Hematopoietic multipotent progenitor cell treated with erythropoietin and hydrocortisone succinate and interleukin-3 and kit ligand, for 8 days (in vitro differentiated cells): ENCODE measurements around the gene PTGES.
"Not testable (repeated sequence)": the region's sequence is repeated elsewhere in the genome, so short reads cannot be mapped to it uniquely, and the experiment has no call there.

ENCODE experiments used
- DNase-seq: peaks from one replicate; pipeline ENCODE4 v3.0.0-alpha.2; 2015

PTGES gene, protein sequence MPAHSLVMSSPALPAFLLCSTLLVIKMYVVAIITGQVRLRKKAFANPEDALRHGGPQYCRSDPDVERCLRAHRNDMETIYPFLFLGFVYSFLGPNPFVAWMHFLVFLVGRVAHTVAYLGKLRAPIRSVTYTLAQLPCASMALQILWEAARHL

DNA sequence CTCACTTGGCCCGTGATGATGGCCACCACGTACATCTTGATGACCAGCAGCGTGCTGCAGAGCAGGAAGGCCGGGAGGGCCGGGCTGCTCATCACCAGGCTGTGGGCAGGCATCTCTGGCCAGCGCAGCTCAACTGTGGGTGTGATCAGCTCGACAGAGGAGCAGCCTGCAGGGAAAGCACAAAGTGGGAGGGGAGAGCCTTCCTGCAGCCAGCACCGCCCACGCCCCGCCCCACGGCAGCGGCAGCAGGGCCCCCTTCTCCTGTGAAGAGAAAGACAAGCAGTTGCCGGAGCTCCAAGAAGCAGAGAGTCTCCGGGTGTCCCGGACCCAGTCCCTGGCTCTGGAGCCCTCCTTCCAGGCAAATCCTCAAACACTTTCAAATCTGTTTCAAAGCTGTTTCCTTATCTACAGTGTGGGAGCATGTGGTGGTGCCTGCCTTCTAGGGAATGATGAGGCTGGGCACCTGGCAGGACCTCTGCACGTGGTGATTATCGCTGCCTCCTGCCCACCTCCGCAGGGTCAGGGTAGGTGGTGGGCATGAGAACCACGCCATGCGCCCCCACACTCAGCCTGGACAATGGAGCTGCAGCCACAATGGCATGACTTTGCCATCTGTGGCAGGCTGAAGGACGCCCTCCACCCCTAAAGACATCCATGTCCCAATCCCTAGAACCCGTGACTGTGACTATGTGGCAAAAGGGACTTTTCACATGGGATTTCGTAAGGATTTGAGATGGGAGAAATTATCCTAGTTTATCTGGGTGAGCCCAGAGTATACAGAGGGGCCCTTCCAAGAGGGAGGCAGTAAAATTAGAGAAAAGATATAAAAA is at the start of gene PTGES:
TSS of gene PTGES (minus strand) at position 143 of the 830 bp plus-strand sequence. CDS start at position 113, 30 bp downstream.
- peak; percentile 60 for DNase-seq

- DNase-seq, result no peak
Observed at GRCh38 chr9:129801504-129801903, 48.7 kb upstream of the PTGES start.

- DNase-seq, result no peak
Observed at GRCh38 chr9:129798973-129799372, 46.1 kb upstream of the PTGES start.

DNA sequence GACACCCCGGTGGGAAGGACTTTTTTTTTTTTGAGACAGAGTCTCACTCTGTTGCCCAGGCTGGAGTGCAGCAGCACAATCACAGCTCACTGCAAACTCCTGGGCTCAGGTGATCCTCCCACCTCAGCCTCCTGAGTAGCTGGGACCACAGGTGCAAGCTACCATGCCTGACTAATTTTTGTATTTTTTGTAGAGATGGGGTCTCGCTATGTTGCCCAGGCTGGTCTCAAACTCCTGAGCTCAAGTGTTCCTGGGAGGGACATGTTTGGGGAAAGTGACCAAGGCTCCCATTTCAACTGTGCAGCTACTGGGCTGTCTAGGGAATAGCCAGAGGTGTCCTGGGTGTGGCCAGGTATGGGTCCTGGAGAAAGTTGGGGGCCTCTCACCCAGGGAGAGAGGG is 43.2 kb upstream of the PTGES start:
- not testable (repeated sequence) for DNase-seq

DNA sequence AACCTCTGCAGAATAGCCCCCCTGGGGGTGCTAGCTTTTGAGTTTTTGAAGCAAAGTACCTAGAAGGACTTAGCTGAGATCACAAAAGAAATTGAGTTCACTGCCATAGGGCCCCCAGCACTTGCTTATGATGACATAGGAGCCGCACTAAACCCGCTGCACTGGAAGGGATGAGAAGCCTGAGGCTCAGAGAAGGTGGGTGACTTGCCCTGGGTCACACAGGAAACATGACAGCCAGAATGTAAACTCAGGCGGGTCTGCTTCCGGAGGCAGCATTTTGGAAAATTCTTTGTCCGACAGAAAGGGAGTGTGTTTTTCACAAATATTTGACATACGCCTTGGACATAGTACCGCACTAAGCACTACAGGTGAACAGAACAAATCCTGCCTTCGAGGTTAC is 41.7 kb upstream of the PTGES start:
- no peak for DNase-seq

GRCh38 chr9:129786481-129786880 is 33.6 kb upstream of the PTGES start:
- DNase-seq, result peak; percentile 64

DNA sequence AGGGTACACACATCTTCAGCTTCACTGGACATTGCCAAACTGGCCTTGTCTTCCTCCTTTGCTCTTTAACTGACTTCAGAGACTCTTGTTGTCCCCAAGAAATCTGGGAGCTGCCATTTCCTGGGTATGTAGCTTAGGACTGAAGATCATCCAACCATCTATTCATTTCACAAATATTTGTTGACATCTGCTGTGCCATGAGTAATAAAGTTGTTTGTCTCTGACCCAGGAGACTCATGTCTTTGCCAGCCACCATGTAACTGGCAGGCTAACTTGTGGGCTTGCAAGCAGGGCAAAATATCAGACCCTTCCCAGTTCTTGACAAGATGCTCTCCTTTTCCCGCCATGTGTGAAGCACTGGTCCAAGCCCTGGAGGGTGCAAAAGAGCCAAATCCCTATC is 33.0 kb upstream of the PTGES start:
- no peak for DNase-seq

GRCh38 chr9:129784970-129785369 is 32.1 kb upstream of the PTGES start:
- DNase-seq, result not testable (repeated sequence)

DNA sequence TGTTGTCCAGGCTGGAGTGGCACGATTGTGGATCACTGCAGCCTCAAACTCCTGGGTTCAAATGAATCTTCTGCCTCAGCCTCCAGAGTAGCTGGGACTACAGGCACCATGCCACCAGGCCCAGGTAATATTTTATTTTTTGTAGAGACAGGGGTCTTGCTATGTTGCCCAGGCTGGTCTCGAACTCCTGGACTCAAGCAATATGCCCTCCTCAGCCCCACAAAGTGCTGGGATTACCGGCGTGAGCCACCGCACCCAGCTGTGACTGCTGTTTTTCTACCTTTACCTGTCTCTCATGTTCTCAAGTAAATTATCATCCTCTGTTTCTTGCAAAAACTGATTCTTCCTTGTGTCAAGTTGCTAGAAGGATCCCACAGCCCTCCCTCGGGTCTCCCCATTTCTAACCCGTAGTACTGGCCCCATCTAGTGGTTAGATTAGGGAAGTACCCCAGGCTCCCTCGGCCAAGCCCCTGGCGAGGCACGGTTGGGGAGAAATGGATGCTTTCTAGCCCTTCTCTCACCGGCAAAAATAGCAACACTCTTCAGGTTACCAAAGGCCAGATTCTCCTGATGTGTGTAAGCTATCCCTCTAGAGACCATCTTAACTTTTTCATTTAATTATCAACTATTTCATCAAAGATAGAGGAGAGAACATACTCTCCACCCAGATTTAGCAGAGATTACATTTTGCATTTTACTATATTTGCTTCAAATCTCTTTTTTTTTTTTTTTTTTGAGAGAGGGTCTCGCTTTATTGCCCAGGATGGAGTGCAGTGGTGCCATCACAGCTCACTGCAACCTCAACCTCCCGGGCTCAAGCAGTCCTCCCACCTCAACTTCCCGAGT is 30.9 kb upstream of the PTGES start:
- DNase-seq, result peak; percentile 82

- DNase-seq, result no peak
Observed at GRCh38 chr9:129781981-129782380, 29.1 kb upstream of the PTGES start.

- no peak for DNase-seq
Observed at GRCh38 chr9:129781131-129781530, 28.3 kb upstream of the PTGES start.

DNA sequence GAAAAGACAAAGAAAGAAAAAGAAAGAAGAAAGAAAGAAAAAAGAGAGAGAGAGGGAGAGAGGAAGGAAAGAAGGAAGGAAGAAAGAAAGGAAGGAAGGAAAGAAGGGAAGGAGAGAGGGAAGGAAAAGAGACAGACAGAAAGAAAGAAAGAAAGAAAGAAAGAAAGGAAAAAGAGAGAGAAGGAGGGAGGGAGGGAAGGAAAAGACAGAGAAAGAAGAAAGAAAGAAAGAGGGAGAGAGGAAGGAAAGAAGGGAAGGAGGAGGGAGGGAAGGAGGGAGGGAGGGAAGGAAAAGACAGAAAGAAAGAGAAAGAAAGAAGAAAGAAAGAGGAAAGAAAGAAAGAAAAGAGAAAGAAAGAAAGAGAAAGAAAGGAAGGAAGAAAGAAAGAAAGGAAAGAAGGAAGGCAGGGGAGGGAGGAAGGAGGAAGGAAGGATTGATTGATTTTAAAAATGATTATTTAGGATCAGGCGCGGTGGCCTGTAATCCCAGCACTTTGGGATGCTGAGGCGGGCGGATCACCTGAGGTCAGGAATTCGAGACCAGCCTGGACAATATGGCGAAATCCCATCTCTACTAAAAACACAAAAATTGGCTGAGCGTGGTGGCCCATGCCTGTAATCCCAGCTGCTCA is 26.8 kb upstream of the PTGES start:
- DNase-seq, result no peak

DNA sequence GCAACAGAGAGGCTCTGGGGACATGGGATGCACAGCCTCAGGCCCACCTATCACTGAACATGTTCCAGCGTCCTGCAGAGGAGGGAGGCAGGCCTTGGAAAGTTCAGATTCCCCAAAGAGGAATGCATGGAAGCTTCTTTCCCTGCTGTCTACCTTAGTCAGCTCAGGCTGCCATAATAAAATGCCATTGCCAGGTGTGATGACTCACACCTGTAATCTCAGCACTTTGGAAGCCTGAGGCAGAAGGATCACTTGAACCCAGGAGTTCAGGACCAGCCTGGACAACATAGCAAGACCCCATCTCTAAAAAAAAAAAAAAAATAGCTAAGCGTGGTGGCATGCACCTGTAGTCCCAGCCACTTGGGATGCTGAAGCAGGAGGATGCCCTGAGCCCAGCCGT is 25.6 kb upstream of the PTGES start:
- DNase-seq, result no peak

DNA sequence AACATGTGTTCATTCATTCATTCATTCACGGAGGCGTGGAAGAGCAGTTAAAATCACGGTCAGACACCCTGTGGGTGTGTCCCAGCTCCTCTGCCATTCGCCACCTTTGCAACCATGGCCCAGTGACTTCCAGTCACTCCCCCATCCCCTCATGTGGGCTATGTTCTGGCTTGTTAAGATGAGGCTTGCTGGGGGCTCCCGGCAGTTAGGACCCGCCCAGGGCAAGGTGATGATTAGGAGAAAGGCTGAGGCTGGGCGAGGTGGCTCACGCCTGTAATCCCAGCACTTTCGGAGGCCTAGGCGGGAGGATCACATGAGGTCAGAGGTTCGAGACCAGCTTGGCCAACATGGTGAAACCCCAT is 24.9 kb upstream of the PTGES start:
- DNase-seq, result no peak

DNA sequence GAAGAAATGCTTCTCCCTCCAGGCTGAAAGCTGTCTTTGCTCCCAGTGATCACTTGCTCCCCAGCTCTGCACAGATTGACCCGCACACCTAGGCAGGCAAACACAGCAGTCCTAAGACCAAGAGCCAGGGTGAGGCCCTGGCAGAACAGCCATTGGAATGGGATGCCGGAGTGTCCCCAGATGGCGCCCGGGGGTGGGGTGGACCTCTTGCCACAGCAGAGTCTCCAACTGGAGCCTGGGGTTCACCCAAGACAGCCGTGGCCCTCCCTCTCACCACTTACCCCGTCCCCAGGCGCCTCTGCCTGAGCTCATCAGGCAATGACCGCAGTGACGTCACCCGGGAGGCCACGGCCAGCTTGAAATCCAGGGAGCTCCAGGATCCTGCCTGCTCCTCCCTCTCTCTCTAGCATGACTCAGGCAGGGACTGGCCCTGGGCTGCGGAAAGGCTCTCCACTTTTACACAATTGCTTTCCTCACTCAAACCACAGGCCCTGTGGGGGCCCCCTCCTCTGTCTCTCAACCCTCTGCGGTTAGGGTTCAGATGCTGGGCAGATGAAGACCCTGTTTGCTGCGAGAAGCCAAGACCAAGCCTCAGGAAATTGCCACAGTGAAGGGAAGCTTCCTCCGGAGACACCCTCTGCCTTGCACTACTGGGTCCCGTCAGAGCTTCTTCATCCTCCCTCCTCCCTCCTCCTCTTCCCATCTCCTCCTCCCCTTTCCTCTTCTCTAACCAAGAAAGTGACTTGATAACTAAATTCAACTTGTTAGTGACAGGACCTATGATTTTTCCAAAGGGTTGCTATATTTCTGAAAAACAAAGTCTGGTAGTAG is 24.3 kb upstream of the PTGES start:
- DNase-seq, result peak; percentile 55

DNA sequence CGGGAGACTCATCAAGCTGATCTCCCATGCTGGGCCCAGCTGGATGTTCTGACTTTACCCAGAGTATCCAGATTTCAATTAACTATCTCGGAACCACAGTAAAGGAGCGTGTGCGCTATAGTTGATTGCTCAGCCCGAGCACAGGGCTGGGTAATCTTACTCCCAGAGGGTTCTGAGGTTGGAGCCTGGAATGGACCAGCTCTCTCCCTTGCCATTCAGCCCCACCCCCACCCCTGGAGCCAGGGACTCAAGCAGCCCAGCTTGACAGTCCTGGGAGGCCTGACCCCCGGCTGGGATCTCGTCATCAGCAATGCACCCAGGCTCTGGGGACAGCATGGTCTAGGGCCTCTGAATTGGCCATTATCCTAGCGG is 23.7 kb upstream of the PTGES start:
- no peak for DNase-seq

GRCh38 chr9:129776096-129776495 is 23.3 kb upstream of the PTGES start:
- not testable (repeated sequence) for DNase-seq

DNA sequence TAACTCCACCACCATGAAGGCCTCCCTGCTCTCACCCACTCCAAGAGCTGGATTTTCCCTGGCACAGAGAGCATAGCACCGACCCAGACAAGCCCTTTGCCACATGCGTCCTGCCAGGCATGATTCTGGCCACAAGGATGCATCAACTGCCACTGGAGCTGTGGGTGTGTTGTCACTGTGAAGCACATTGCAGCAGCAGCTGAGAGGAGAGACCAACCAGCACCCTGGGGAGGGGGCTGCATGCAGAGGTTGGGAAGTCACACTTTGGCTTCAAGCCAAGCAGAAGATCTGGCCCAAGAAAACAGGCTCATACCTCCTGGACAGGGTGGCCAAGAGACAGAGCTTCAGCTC is 22.6 kb upstream of the PTGES start:
- DNase-seq, result no peak

DNA sequence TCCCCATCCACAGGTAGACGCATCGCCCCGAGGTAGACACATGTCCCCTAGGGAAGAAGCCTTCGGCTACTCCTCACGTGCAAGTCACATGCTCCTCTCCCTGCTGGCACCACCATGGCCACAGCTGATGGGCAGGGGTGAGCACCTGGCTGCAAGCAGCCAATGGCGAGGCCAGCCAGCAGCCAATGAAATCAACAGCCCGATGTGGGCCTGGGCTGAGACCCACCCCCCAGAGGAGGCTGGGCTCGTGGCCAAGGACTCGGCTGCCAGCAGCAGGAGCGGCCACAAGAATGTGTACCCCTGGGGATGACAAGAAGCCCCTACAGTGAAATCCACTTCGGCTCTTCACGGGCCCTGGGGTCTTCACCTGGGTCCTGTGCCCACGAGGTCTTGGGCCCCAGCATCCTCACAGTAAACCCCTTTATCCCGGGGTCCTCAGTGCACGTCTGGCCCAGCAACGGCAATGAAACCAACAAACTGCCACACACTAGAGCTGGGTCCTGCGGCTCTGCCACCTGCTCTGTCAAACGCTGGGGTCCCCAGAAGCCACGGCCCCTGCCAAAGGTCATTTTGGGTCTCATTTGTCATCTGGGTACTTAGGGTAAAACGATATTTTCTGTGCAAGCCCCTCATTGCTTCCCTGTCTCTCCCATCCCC is 22.1 kb upstream of the PTGES start:
- DNase-seq, result no peak

- DNase-seq, result no peak
Observed at GRCh38 chr9:129773262-129774048, 20.6 kb upstream of the PTGES start.

DNA sequence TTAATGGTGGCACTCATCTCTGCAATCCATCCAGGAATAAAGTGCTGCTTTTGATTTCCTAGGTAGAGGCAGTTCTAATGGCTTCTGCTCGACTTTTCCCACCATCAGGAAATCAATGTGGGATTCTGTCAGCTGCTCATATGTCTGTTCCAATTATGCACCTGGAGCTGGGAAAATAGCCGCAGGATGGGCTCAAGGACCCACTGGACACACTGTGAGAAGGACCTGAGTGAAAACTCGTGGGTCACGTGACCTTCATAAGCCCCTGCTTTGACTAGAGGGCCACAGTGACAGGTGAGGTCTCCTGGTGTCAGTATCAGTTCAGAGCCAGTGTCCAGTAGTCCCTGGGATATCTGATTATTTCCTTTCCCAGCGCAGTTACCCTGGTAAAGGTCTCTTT is 17.9 kb upstream of the PTGES start:
- DNase-seq, result no peak
